ENCODE data around the gene LRSAM1. TPM values are rescaled to one million over a fixed set of nuclear protein-coding genes. Genes with fewer than 3 reads are reported as not detected.

The LRSAM1 gene
- total RNA-seq, 4 donors from 2014 or later: 13.7 to 19.6 (median 16.3) TPM

DNA sequence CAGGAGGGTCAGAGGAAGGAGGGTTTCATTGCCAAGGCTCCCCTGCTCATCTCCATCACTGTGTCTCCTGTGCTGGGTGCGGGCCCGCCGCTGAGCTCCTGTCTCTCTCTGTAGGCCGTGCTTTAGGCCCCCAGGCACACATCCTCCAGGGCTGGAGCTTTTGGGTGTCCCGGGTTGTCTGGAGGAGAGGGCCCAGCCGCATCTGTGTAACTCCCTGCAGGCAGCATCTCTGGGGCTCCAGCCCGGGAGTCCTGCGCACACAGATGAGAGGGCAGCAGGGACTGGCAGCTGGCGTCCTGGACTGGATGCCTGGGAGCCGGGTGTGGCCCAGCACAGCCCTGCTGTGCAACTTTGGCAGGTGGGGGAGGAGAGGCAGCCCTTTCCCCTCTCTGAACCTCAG, 40.2 kb downstream of the LRSAM1 start:
- intact Hi-C loops (cut with DNase I): no loop called here
- WGBS, 2 donors: 85 to 100% methylated on average over 4 to 5 of the region's 10 CpGs
- H3K27ac ChIP-seq: no peak overlapping the region
- no peaks in the 10 kb centered on the region for H3K9me3 ChIP-seq
- no peaks in the 10 kb centered on the region for H3K27me3 ChIP-seq
- peaks cover 12 to 18% of the 10 kb centered on the region in 2 donors for H3K4me1 ChIP-seq
- TF ChIP-seq, protein P1, sequence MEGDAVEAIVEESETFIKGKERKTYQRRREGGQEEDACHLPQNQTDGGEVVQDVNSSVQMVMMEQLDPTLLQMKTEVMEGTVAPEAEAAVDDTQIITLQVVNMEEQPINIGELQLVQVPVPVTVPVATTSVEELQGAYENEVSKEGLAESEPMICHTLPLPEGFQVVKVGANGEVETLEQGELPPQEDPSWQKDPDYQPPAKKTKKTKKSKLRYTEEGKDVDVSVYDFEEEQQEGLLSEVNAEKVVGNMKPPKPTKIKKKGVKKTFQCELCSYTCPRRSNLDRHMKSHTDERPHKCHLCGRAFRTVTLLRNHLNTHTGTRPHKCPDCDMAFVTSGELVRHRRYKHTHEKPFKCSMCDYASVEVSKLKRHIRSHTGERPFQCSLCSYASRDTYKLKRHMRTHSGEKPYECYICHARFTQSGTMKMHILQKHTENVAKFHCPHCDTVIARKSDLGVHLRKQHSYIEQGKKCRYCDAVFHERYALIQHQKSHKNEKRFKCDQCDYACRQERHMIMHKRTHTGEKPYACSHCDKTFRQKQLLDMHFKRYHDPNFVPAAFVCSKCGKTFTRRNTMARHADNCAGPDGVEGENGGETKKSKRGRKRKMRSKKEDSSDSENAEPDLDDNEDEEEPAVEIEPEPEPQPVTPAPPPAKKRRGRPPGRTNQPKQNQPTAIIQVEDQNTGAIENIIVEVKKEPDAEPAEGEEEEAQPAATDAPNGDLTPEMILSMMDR (IDR thresholded peaks at IDR 0.05): no peak
- no peak for TF ChIP-seq POLR2A (IDR thresholded peaks at IDR 0.05)
- DNase-seq: no peak
- H3K4me3 ChIP-seq (replicated peaks in 1 of 3): no peak overlapping the region
- H3K36me3 ChIP-seq: peaks cover 0 to 4% of the 10 kb centered on the region in 2 donors

DNA sequence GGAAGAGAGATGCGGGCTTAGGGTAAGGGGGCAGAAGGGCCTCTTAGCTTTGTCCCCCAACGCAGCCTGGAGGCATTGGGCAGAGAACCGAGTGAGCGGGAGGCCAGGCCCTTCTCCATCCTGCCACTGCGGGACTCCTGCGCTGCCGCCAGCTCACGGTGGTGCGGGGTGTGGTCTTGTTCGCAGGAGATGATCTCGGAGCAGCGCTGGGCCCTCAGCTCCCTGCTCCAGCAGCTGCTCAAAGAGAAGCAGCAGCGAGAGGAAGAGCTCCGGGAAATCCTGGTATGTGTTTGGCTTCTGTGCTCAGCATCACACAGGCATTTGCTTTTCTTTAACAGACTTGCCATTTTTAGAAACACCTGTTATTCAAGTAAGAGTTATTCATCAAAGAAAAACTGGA, 41.3 kb downstream of the LRSAM1 start:
- no peak overlapping the region for H3K4me3 ChIP-seq (replicated peaks in 1 of 3)
- WGBS, 2 donors: 85 to 94% methylated on average over 14 of the region's 14 CpGs
- H3K36me3 ChIP-seq: peaks cover 0 to 6% of the 10 kb centered on the region in 2 donors
- peaks cover 12 to 18% of the 10 kb centered on the region in 2 donors for H3K4me1 ChIP-seq
- TF ChIP-seq POLR2A (IDR thresholded peaks at IDR 0.05): no peak
- TF ChIP-seq, protein P1 (IDR thresholded peaks at IDR 0.05): no peak
- no peaks in the 10 kb centered on the region for H3K27me3 ChIP-seq
- H3K9me3 ChIP-seq: no peaks in the 10 kb centered on the region
- intact Hi-C loops (cut with DNase I): no loop called here
- no peak for DNase-seq
- no peak overlapping the region for H3K27ac ChIP-seq

DNA sequence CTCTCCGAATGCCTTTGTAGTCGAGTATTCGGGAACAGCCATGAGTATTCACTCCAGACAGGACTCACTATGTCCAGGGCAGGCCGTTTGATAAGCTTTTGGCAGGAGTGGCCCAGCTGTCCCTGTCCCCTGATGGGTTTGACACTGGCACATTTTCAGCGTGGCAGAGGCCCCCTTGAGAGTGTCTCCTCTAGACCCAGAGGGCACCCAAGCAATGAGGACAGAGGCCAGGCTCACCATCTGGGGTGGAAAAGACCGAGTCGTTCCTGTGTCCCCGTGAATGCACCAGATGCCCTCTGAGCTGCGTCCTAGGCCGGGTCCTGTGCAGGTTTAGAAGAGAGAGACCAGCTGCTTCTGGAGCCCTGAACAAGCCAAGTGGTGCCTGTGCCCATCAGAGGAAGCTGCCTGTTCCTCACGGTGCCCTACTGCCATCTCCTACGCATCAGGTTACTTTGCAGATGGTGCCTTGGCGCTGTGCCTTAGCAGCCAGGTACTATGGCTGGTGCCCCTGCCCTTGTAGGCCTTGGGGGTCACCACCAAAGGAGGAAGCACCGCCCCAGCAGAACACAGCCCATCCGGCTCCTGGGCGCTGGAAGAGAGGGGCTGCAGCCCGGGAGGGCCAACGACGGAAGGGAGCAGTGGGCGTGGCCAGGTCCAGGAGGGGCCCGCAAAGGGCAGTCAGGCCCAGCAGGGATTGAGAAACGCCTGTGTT, 42.4 kb downstream of the LRSAM1 start:
- Histone ChIP-seq H3K9me3 (no peaks in the 10 kb centered on the region), H3K4me1 (peaks cover 12 to 18% of the 10 kb centered on the region in 2 donors), H3K27ac (peak overlapping the region in 2 of 3 donors; percentile 77 to 81), H3K27me3 (no peaks in the 10 kb centered on the region), H3K36me3 (peaks cover 4 to 7% of the 10 kb centered on the region in 2 donors), H3K4me3 (replicated peaks in 1 of 3) (no peak overlapping the region)
- DNase-seq: no peak
- intact Hi-C loops (cut with DNase I): no loop called here
- no peak for TF ChIP-seq POLR2A (IDR thresholded peaks at IDR 0.05)
- TF ChIP-seq, protein P1 (IDR thresholded peaks at IDR 0.05): no peak
- 86 to 91% methylated on average over 5 to 20 of the region's 22 CpGs for WGBS, 2 donors

DNA sequence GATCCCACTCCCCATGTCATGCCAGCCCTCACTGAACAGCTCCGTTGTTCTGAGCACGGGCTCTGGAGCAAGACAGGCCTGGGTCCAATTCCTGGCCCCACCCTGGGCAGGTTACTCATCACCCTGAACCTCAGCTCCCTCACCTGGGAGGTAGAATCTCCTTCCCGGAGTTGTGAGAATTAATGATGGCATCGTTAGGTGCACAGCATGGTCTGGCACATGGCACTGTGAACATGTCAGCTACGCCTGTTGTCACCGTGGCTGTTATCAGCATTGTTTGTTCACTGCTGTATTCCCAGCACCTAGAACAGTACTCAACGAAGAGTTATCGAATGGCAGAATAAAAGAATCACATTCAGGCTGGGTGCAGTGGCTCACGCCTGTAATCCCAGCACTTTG, 43.0 kb downstream of the LRSAM1 start:
- WGBS, 2 donors: 86 to 89% methylated on average over 6 to 7 of the region's 9 CpGs
- TF ChIP-seq POLR2A (IDR thresholded peaks at IDR 0.05): no peak
- TF ChIP-seq, protein P1 (IDR thresholded peaks at IDR 0.05): no peak
- H3K27ac ChIP-seq: peak overlapping the region; percentile 62 to 81 (median 77)
- H3K4me3 ChIP-seq (replicated peaks in 1 of 3): no peak overlapping the region
- H3K4me1 ChIP-seq: peaks cover 12 to 18% of the 10 kb centered on the region in 2 donors
- no peaks in the 10 kb centered on the region for H3K27me3 ChIP-seq
- intact Hi-C loops (cut with DNase I): no loop called here
- no peak for DNase-seq
- peaks cover 4 to 7% of the 10 kb centered on the region in 2 donors for H3K36me3 ChIP-seq
- no peaks in the 10 kb centered on the region for H3K9me3 ChIP-seq

DNA sequence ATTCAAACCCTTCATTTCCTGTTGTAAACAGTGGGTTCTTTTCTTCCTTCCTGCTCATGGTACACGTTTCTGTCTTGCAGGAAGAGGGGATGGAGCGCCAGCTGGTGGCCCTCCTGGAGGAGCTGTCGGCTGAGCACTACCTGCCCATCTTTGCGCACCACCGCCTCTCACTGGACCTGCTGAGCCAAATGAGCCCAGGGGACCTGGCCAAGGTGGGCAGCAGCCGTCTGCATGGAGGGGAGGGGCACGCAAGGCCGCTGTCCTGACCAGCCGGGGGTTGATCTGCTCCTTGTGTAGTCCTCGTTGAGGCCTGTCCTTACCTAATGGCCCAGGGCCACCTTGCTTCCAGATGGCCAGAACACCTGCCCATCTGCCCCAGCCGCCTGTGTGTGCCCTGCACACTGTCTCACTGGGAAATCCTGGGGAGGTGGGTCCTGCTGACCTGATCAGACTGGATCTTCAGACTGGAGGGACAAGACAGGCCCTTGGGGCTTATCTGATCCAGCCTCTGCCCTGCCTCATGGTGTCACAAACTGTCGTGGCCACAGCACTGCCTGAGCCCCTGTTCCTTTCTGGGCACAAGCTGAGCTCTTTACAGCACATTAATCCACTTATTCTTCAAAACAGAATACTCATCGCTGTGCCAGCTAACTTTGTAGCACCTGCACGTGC, 44.7 kb downstream of the LRSAM1 start:
- Histone ChIP-seq H3K4me1 (peaks cover 12 to 18% of the 10 kb centered on the region in 2 donors), H3K4me3 (replicated peaks in 1 of 3) (no peak overlapping the region), H3K36me3 (peaks cover 4 to 11% of the 10 kb centered on the region in 2 donors), H3K9me3 (no peaks in the 10 kb centered on the region), H3K27ac (peak overlapping the region; percentile 62 to 81 (median 77)), H3K27me3 (no peaks in the 10 kb centered on the region)
- TF ChIP-seq POLR2A (IDR thresholded peaks at IDR 0.05): no peak
- TF ChIP-seq, protein P1 (IDR thresholded peaks at IDR 0.05): no peak
- intact Hi-C loops (cut with DNase I): no loop called here
- 85 to 88% methylated on average over 13 to 14 of the region's 14 CpGs for WGBS, 2 donors
- DNase-seq: peak in 1 of 2 donors; percentile 21

Measured in thyroid gland (tissue), 4 donors.